Stimulated activated CD8-positive, alpha-beta memory T cell treated with anti-CD3 and anti-CD28 coated beads, Interleukin-4, amount 100 ng/mL, for 48 hours (primary cell): ENCODE data around the gene PACS2.
"Not testable (repeated sequence)": the region's sequence is repeated elsewhere in the genome, so short reads cannot be mapped to it uniquely, and the experiment has no call there.

ENCODE experiments used
- DNase-seq: peaks from one replicate; pipeline ENCODE4 v3.0.0-alpha.2; 2020

PACS2 gene

DNA sequence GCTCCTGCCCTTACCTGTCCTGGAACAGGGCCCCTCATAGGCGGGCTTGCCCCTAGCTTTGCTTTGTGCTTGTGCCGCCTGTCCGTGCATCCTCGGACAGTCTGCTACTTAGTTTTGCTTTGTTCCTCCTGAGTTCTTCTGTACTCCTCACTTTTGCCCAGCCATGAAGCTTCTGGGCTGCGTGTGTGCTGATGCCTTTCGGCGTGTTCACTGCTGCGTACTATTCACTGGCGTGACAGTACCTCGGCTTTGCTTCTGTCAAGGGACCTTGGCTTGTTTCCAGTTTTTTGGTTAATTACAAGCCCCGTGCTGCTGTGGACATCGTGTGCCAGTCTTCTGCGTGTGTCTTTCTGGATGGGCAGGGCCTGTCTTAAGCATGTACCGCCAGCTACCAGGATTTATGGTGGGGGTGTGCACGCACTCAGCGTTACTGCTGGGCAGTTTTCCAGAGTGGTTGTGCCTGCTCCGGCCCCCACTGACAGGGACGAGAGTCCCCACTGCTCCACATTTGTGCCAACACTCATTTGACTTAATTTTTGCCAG is 2.5 kb downstream of the PACS2 start:
- DNase-seq, result no peak

GRCh38 chr14:105317546-105317945 is 3.0 kb downstream of the PACS2 start:
- peak; percentile 34 for DNase-seq

GRCh38 chr14:105322791-105323556 is 8.4 kb downstream of the PACS2 start:
- no peak for DNase-seq

DNA sequence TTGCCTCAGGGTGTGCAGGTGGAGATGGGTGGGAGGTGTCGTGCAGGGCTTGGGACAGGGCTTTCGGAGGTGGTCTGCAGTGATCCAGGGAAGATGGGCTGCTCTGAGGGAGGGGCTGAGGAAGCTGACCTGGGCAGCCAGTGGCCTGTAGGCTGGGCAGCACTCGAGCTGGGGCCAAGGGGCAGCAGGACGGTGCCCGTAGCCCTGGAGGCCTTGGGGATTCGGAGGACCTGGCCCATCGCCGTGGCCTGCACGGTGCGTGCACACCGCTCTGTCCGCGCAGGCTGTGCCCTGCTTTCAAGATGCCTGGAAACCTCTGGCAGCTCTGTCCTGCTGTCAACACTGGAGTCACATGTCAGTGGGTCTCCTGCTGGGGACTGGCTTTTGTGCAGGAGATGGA is 9.1 kb downstream of the PACS2 start:
- no peak for DNase-seq

DNA sequence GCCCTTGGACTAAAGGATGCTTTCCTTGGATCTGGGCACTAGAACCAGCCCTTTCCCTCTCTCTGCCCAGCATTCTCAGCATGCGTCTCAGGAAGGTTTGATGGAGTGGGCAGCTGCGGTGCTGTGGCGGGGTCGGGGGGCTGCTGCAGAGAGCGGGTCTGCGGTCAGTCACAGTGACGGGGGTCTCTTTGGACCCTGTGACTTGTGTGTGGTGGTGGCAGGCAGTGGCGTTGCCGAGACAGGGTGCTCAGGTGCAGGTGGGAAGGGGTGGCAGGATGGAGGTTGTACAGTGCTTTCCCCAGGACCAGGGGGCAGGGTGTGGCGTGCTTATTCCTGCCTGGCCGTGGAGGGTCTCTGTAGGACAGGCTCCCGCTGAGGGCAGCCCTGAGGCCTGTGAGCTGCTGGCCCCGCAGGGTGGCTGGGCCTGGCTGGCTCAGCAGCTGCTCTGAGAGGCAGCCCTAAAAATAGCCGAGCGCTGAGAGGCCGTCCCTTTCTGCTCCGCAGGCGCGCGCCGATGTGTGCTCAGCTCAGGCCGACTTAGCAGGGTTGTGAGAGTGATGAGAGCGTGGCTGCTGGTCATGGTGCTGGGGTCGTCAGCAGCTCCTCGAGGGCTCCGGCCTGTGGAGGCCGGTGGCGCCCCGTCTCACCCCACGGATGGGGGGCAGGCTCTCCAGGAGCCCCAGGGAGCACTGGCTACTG is 9.7 kb downstream of the PACS2 start:
- DNase-seq, result no peak

DNA sequence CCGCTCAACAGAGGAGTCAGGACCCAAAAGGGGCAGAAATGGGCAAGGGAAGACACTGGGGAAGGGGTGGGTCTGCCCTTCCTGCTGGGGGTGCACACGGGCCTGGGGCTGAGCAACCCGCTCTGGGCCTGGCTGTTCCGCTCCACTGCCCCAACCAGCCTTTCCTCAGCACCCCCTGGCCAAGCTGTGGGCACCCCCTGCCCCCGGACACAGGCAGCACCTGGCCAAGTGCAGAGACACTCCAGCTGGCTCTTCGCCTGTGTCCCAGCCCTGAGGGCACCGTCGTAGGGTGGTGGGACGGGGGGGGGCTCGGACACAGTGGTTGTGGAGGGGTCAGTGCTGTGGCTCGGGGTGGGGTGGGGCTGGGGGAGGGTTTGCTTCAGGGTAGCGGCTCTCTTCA is 10.3 kb downstream of the PACS2 start:
- no peak for DNase-seq

DNA sequence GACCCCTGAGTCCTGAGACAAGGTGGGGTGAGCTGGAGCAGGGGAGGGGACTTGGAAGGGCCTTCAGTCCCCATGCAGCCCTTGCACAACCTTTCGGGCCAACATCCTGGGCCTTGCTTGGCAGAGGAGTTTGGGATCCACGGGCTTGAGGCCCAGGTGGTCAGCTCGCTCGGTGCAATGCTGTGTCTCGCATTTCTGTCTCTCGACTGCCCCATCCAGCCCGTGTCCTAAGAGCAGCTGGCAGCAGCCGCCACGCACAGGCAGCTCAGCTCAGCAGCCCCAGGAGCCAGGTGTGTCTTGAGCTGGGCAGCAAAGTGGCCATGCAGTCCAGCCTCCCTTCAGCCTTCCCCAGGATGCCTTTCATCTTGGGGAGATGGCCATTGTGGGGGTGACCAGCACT is 10.8 kb downstream of the PACS2 start:
- DNase-seq, result no peak

DNA sequence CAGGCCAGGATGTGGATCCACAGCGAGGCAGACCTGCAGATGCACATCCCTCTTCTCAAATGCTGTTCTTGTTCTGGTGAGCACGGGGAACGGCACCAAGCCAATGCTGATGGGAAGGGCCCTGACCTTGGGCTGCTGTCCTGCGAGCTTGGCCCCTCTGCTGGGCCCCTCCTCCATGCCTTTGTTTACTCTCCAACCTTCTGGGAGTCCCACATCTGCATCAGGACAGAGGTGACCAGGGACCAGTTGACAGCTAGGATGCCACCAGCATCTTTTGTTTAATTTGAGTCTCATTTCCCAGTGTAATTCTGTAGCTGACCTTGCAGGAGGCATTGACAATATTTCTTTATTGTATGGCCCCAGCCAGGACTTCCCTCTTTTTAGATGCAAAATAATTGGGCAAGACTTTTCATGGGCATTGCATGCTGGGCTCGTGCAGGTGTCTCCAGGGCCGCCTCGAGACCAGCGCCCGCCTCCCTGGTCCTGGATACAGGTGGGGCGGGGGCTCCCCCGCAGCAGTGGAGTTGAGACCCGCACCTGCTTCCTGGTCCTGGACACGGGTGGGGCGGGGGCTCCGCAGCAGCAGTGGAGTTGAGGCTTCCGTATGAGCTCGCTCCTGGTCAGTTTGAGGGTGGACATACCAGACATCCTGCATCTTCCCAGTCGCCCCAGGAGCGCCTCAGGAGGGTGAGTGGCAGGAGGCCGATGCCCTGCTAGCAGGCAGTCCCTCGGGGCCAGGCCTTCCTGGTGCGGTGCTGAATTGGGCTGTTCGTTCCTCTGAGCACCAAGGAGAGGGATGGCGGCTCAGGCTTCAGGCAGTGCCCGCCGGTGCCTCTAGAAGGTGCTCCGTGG is 11.4 kb downstream of the PACS2 start:
- DNase-seq, result no peak

DNA sequence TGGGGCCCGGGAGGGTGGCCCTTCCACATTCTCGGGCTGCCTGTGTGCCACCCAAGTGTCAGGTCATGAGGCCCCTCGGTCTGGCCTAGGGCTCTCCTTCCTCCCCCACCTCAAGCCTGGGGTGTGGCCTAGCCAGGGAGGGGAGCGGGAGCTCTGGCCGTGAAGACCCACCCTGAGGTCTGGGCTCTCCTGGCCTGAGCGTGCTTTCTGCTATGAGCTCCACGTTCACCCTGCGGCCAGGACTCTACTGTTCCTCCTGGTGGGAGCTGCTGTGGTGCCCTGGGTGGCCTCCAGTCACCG is 12.0 kb downstream of the PACS2 start:
- no peak for DNase-seq

DNA sequence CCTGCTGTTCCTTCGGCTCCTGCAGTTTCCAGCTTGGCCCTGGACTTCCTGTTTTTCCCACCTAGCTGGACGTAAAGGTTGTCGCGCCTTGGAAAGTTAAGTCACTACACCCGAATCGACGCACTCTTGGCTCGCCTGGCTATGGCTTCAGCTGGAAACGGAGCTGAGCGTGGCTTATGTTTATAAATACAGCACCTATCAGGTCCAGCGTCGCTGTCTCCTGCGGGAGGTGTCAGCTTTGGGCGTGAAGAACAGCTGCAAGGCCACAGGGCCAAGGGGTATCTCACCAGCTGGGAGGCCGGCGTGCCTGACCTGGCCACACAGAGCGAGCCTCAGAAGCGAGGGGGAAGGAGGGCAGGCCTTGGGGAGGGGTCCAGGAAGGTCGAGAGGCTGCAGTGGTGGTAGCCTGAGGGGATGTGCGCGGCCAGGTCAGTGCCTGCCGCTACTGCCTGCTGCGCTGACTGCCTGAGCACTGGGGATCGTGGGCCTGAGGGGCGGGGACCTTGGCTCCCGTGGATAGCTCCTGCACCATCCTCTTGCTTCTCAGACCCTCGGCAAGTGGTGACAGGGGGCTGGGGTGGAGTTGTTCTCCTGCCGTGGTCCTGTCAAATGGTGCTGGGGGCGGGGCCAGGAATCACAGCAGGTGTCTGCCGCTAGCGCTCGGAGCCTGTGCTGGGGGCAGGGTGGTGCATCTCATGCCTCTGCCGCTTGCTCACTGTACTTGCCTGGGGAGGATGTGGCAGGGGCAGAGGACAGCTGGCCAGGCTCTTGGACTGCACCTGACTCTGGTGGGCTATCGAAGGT is 12.5 kb downstream of the PACS2 start:
- DNase-seq, result no peak

- not testable (repeated sequence) for DNase-seq
Measured at GRCh38 chr14:105327695-105328045, 13.1 kb downstream of the PACS2 start.

GRCh38 chr14:105328070-105328677 is 13.6 kb downstream of the PACS2 start:
- DNase-seq, result no peak

GRCh38 chr14:105328678-105329390 is 14.3 kb downstream of the PACS2 start:
- DNase-seq, result no peak

GRCh38 chr14:105329411-105330150 is 15.0 kb downstream of the PACS2 start:
- DNase-seq, result no peak

- peak; percentile 46 for DNase-seq
Measured at GRCh38 chr14:105330491-105330895, 15.9 kb downstream of the PACS2 start.

DNA sequence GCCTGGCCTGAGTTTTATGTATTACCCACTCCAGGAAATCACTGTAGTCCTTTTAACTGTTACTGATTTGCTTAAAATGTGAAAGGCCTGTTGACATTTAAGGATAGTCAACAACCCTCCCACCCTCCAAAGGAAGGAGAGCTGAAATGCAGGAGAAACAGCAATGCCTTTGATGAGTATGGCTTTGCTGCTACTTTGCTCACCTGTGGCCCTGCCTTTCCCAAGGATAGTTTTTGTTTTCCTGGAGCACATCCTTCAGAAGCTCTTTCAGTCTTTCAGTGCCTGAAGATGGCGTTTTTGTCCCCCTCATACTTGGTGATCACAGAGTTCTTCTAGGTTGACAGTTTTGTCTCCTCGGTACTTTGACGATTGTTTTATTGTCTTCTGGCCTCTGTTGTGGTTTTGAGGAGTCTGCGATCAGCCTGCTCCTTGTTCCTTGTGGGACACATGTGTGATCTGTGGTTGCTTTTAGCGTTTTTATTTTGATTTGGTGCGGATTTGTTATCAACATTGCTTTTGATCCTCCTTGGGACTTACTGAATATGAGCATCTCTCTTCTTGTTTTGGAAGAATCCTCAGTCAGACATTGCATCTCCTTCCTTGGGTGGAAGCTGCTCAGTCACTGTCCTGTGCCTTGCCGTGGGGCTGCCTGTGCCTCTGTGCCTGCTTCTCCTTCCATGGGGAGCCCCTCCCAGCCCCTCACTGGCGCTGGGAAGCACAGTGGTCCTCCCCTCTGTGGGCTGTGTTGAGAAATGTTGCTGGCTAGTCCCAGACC is 17.2 kb downstream of the PACS2 start:
- no peak for DNase-seq

- no peak for DNase-seq
Measured at GRCh38 chr14:105332350-105332874, 17.9 kb downstream of the PACS2 start.

- no peak for DNase-seq
Measured at GRCh38 chr14:105333020-105333490, 18.5 kb downstream of the PACS2 start.

DNA sequence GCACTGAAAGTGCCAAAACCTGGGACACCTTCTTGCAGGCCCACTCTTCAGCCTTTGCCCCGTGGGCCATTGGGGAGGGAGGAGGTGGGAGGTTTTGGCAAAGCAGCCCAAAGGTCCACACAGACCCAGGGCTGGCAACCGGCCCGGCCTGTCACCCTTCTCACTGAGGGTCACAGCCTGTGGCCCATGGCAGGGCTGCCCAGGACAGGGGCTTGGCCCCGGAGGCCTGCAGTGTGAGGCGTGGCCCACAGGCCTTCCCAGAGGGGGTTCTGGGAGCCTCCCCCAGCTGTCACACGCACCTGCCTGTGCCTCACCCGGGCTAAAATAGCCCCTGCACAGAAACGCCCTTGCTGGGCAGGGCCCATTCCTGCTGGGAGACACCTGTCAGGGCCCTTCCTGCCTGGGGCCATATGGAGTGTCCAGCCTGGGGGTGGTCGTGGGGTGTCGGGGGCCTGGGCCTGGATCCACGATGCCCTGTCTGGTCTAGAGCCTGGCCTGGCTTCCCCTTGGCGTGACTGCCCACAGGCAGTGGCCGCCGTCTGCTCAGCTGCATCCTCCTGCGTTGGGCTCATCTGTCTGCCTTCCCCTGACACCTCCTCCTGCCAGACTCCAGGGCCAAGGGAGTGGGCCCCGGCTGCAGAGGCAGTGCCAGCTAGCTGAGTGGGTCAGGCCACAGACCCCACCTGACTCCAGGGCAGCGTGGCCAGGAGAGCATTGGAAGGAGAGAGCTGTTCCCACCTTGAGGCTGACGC is 19.2 kb downstream of the PACS2 start:
- DNase-seq, result no peak
